ENCODE data around the gene USP6NL. TPM values are rescaled to one million over a fixed set of nuclear protein-coding genes. Genes with fewer than 3 reads are reported as not detected.

Gene USP6NL
- total and polyA plus RNA-seq, 2 of the 8 experiments (the other 6 are each of a cell fraction or from before 2014, with no cell fraction given) = 10.9 to 28.8 TPM

DNA sequence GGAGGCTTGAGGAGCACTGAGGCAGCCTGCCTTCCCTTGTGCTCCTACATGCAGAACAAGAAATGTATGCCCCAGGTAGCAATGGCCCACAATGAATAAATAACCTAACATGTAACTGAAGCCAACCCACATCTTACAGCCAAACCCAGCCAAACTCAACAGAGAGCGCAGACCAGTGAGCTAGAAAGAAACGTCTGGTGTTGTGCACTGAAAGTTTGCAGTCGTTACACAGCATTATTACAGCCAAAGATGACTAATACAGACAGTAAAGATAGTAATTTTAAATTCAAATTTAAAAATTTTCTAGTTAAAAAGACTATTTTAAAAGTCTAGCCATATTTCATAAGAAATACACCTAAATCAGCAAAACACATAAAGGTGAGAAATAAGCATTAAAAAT is 11.2 kb downstream of the USP6NL start (continued):
- TF ChIP-seq, protein P1, sequence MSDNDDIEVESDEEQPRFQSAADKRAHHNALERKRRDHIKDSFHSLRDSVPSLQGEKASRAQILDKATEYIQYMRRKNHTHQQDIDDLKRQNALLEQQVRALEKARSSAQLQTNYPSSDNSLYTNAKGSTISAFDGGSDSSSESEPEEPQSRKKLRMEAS (IDR thresholded peaks at IDR 0.05) = no peak
- TF ChIP-seq PHF8 (conservative IDR thresholded peaks at IDR 0.05; ENCODE audit: low read depth, low read length) = no peak
- no peak for TF ChIP-seq TEAD4 (IDR thresholded peaks at IDR 0.05; ENCODE audit: low read depth, low read length)
- TF ChIP-seq CTCF (IDR thresholded peaks at IDR 0.05; ENCODE audit: control extremely low read depth in 1 of 3, insufficient read depth in 1 of 3, low read depth in 1 of 3, low read length in 3 of 3) = no peak
- no peak for TF ChIP-seq RAD21 (IDR thresholded peaks at IDR 0.05 in 1 of 2, conservative IDR thresholded peaks at IDR 0.05 in 1 of 2; ENCODE audit: low read depth in 2 of 2, low read length in 2 of 2)
- TF ChIP-seq ASH2L (IDR thresholded peaks at IDR 0.05; ENCODE audit: low read length) = no peak
- no peak for TF ChIP-seq POLR2AphosphoS5 (IDR thresholded peaks at IDR 0.05; ENCODE audit: low read depth, low read length)
